Activated T-helper 2 cell treated with anti-CD3 and anti-CD28 coated beads, Interferon-gamma antibody, Interleukin-2, Interleukin-4, amounts not matched to agents 10 μg/mL and 5 μg/mL and 100 μg/mL, durations not matched to agents 14 hours and 24 hours and 36 hours (primary cell): ENCODE data around the gene DGKD. TPM values are rescaled to one million over a fixed set of nuclear protein-coding genes. Genes with fewer than 3 reads are reported as not detected.
"Not testable (repeated sequence)": the region's sequence is repeated elsewhere in the genome, so short reads cannot be mapped to it uniquely, and the experiment has no call there.

Experiments
- DNase-seq: peaks from one replicate; pipeline ENCODE4 v3.0.0; 2021; ENCODE audit warnings: low spot score
- H3K27ac Mint-ChIP-seq: one replicate; pipeline ENCODE4 v1.8.0; 2021; ENCODE audit warnings: mixed read lengths
- H3K27me3 Mint-ChIP-seq: one replicate; pipeline ENCODE4 v1.8.0; 2021; ENCODE audit warnings: low read depth, mixed read lengths
- H3K36me3 Mint-ChIP-seq: one replicate; pipeline ENCODE4 v1.8.0; 2021; ENCODE audit warnings: low read depth, mixed read lengths
- H3K4me1 Mint-ChIP-seq: one replicate; pipeline ENCODE4 v1.8.0; 2021; ENCODE audit warnings: low read depth, mixed read lengths
- H3K4me3 Mint-ChIP-seq: one replicate; pipeline ENCODE4 v1.8.0; 2021; ENCODE audit warnings: low read depth, mild to moderate bottlenecking, moderate library complexity, mixed read lengths
- H3K9me3 Mint-ChIP-seq: one replicate; pipeline ENCODE4 v1.8.0; 2021; ENCODE audit warnings: mixed read lengths
- intact Hi-C: fragments of 100-400 bp; cut with micrococcal nuclease; formaldehyde crosslinking; loops from one replicate; pipeline ENCODE4 v1.15.1; 2023
- total RNA-seq: library from RNA; stranded (reverse); gene quantifications from 2 replicates; pipeline ENCODE4 v1.2.3, GENCODE V29; 2022

The DGKD gene
- total RNA-seq, 1 donor from 2014 or later, result 58.3 TPM

- Mint-ChIP-seq H3K27me3 (no peaks in the 10 kb centered on the region), H3K36me3 (peaks cover 16% of the 10 kb centered on the region), H3K4me3 (no peak overlapping the region), H3K4me1 (peaks cover 20% of the 10 kb centered on the region), H3K9me3 (no peaks in the 10 kb centered on the region), H3K27ac (no peak overlapping the region)
- DNase-seq, result no peak
- intact Hi-C loops, result no loop called here
Observed at GRCh38 chr2:233369897-233370685, 15.8 kb downstream of the DGKD start.

DNA sequence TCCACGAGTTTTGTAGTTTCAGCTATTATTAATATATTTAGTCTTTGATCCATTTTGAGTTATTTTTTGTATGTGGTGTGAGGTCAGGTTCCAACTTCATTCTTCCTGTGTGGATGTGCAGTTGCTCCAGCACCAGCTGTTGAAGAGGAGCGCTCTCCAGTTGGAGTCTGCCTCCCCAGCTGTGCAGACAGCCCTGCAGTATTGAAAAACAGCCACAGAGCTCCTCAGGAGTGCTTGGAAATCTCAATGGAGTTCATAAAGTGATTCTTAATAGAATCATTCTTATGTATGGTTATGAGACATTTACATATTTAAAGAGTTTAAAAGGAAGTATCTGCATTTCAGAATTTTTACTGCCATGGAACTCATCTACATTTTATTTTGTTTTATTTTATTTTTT is 17.3 kb downstream of the DGKD start:
- no peak for DNase-seq
- Mint-ChIP-seq H3K4me3 (no peak overlapping the region), H3K27me3 (no peaks in the 10 kb centered on the region), H3K27ac (no peak overlapping the region), H3K4me1 (peaks cover 11% of the 10 kb centered on the region), H3K9me3 (no peaks in the 10 kb centered on the region), H3K36me3 (peaks cover 28% of the 10 kb centered on the region)
- intact Hi-C loops, result no loop called here

DNA sequence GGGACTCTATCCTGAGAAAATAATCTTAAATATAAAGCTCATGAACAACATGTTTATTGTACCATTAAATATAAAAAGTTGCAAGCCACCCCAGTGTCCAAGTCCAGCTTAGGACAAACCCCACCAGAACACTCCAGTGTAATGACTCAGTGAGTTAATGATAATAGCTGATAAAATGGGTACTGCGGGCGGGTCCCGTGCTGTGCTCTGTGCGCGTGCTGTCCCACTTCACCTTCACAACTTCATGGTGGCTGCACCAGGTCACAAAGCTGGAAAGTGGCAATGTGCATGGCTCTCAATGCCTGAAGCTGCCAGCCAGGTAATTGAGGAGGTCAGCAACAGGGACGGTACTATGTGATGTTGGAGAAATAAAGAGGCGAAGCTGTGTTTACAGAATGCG is 18.6 kb downstream of the DGKD start:
- Mint-ChIP-seq H3K4me1 (peaks cover 11% of the 10 kb centered on the region), H3K36me3 (peaks cover 34% of the 10 kb centered on the region)

DNA sequence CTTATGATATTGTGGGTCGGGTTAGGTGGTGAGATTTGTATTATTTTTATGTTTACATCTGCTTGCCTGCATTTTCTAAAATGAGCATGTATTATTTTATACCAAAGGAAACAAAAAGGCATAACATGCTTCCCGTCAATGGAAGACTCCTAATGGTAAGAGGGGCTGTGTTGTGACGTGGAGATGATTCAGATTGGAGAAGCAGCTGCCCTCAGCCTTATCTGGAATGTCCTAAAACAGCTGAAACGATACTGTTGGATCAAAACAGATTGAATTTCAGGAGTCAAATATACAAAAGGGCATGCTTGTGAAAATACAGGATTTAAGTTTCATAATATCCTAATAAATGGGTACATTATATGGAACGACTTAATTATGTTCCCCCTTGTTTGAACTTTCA is 19.0 kb downstream of the DGKD start:
- Mint-ChIP-seq H3K36me3 (peaks cover 34% of the 10 kb centered on the region), H3K27ac (no peak overlapping the region), H3K27me3 (no peaks in the 10 kb centered on the region), H3K4me1 (peaks cover 11% of the 10 kb centered on the region), H3K9me3 (no peaks in the 10 kb centered on the region), H3K4me3 (no peak overlapping the region)
- DNase-seq, result no peak
- intact Hi-C loops, result no loop called here

More for the DNA sequence above, 18.6 kb downstream of the DGKD start:
- Mint-ChIP-seq H3K4me3 (no peak overlapping the region), H3K9me3 (no peaks in the 10 kb centered on the region), H3K27ac (no peak overlapping the region), H3K27me3 (no peaks in the 10 kb centered on the region)
- no peak for DNase-seq
- intact Hi-C loops, result no loop called here

DNA sequence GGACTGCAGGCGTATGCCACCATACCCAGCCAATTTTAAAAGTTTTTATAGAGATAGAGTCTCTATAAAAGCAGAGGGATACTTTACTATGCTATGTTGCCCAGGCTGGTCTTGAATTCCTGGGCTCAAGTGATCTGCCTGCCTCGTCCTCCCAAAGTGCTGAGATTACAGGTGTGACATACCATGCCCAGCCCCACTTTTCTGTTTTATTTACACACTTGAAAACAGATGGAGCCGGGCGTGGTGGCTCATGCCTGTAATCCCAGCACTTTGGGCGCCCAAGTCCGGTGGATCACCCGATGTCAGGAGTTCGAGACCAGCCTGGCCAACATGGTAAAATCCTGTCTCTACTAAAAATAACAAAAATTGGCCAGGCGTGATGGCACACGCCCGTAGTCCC is 20.5 kb downstream of the DGKD start:
- DNase-seq, H3K9me3 Mint-ChIP-seq, intact Hi-C loops, H3K4me1 Mint-ChIP-seq, H3K4me3 Mint-ChIP-seq, H3K27me3 Mint-ChIP-seq, H3K27ac Mint-ChIP-seq: not testable (repeated sequence)
- H3K36me3 Mint-ChIP-seq, result peaks cover 27% of the 10 kb centered on the region

GRCh38 chr2:233375490-233376314 is 21.4 kb downstream of the DGKD start:
- no peaks in the 10 kb centered on the region for H3K27me3 Mint-ChIP-seq
- intact Hi-C loops, result no loop called here
- no peak overlapping the region for H3K27ac Mint-ChIP-seq
- peaks cover 8% of the 10 kb centered on the region for H3K4me1 Mint-ChIP-seq
- DNase-seq, result no peak
- H3K9me3 Mint-ChIP-seq, result no peaks in the 10 kb centered on the region
- no peak overlapping the region for H3K4me3 Mint-ChIP-seq
- H3K36me3 Mint-ChIP-seq, result peaks cover 27% of the 10 kb centered on the region

DNA sequence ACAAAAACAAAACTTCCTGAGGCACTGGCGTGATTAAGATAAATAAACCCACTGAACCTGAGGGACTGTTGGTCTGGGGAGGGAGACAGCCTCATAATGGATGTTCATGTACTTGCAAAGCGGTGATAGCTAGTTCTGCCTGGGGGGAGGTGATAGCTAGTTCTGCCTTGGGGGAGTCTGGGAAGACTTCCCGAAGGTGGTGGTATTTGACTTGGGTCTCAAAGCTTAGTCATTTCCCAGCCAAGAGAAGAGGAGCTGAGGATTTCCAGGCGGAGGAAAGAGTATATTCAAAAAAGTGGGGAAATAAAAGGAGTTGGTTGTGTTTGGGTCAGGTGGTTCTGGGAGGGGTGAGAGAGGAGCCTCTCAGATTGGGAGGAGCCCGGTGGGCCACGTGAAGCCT is 24.7 kb downstream of the DGKD start:
- Mint-ChIP-seq H3K4me1 (peaks cover 25% of the 10 kb centered on the region), H3K9me3 (no peaks in the 10 kb centered on the region), H3K36me3 (peaks cover 30% of the 10 kb centered on the region), H3K27me3 (no peaks in the 10 kb centered on the region), H3K27ac (no peak overlapping the region), H3K4me3 (no peak overlapping the region)
- DNase-seq, result no peak
- intact Hi-C loops, result no loop called here

- H3K4me1 Mint-ChIP-seq, result peaks cover 29% of the 10 kb centered on the region
- no peak overlapping the region for H3K4me3 Mint-ChIP-seq
- H3K27ac Mint-ChIP-seq, result no peak overlapping the region
- H3K9me3 Mint-ChIP-seq, result no peaks in the 10 kb centered on the region
- H3K27me3 Mint-ChIP-seq, result no peaks in the 10 kb centered on the region
- no peak for DNase-seq
- intact Hi-C loops, result no loop called here
- H3K36me3 Mint-ChIP-seq, result peaks cover 30% of the 10 kb centered on the region
Observed at GRCh38 chr2:233379441-233379840, 25.1 kb downstream of the DGKD start.

DNA sequence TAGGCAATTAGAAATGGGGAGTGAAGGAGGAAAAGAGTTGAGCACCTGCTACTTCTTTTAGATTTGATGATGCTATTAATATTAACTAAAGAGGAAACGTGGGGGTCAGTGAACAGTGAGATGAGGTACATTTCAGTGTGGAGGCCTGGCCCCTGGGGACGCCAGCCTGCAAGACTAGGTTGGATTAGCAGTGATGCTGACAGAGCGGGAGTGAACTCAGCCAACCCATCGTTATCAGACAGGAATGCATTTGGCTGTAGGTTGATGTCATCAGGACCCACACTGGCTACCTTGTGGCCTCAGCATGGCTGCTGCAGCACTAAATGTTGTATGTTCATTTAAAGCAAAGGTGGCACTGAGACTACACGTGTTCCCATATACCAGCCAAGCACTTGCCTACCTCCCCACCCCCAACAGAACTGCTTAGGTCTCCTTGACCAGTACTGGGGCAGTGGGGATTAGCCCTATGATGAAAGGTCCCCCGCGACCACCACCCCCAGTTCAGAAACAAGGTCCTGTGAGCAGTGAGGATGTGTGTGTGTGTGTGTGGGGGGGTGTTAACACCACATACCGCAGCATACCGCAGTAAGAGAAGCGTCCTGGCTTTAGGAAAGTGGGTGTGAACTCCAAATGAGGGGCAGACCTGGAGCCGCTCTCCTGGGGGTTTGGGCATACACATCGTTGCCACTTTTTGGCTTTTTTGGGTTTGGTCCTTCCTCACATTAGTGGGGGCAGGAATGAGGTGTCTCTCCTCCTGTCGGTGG is 26.0 kb downstream of the DGKD start:
- Mint-ChIP-seq H3K27me3 (no peaks in the 10 kb centered on the region), H3K9me3 (no peaks in the 10 kb centered on the region), H3K4me1 (peaks cover 38% of the 10 kb centered on the region), H3K36me3 (peaks cover 28% of the 10 kb centered on the region), H3K27ac (no peak overlapping the region), H3K4me3 (no peak overlapping the region)
- intact Hi-C loops, result loop anchor here (10.0 kb wide), 1 partner anchor 64 kb away; no protein-coding TSS in a partner anchor
- DNase-seq, result no peak

DNA sequence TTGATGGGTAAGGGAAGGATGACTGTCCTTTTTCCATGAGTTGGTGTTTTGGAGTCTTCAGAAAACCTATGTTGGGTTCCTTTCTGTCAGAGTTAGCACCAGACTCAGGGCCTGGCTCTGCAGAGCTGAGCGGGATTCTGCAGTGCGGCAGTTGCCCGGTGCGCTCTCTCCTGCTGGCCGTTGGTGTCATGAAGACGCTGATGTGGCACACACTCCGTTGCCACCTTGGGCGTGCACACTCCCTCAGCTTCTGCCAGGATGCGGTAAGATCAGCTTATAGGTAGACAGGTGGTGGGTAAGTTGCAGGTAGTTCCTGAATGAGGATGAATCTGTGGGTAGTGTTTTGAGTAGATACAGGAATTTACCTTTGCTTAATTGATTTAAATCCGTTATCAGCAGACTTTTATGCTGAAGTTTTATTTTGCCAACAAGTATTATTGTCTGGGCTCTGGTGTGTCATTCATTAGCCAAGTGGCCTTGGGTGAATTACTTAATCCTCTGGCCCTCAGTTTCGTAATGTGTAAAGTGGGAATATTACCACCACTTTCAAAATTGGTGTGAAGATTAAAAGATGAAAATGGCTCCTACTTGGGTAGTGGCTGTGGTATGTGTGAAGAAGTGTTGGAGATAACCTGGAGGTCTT is 26.8 kb downstream of the DGKD start:
- peaks cover 44% of the 10 kb centered on the region for H3K4me1 Mint-ChIP-seq
- H3K27ac Mint-ChIP-seq, result no peak overlapping the region
- no peak overlapping the region for H3K4me3 Mint-ChIP-seq
- H3K27me3 Mint-ChIP-seq, result no peaks in the 10 kb centered on the region
- DNase-seq, result no peak
- intact Hi-C loops, result loop anchor here (10.0 kb wide), 1 partner anchor 64 kb away; no protein-coding TSS in a partner anchor
- peaks cover 23% of the 10 kb centered on the region for H3K36me3 Mint-ChIP-seq
- no peaks in the 10 kb centered on the region for H3K9me3 Mint-ChIP-seq

DNA sequence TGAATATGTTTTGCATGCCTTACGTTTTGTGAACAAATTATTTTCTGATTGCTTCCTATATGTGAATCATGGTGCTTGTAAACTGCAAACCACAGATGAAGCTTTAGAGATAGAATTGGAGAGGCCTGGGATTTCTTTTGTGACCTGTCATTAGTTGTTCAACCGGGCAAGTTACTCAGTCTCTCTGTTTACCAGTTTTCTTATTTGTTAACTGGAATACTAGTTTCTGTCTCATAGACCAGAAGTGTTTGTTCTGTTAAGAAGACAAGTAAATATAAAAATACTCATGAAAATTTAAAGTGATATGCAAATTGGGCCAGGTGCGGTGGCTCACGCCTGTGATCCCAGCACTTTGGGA is 27.3 kb downstream of the DGKD start:
- intact Hi-C loops, result loop anchor here (10.0 kb wide), 1 partner anchor 63 kb away; no protein-coding TSS in a partner anchor
- Mint-ChIP-seq H3K27ac (no peak overlapping the region), H3K4me1 (peaks cover 49% of the 10 kb centered on the region), H3K36me3 (peaks cover 21% of the 10 kb centered on the region), H3K9me3 (no peaks in the 10 kb centered on the region), H3K4me3 (no peak overlapping the region), H3K27me3 (no peaks in the 10 kb centered on the region)
- no peak for DNase-seq

DNA sequence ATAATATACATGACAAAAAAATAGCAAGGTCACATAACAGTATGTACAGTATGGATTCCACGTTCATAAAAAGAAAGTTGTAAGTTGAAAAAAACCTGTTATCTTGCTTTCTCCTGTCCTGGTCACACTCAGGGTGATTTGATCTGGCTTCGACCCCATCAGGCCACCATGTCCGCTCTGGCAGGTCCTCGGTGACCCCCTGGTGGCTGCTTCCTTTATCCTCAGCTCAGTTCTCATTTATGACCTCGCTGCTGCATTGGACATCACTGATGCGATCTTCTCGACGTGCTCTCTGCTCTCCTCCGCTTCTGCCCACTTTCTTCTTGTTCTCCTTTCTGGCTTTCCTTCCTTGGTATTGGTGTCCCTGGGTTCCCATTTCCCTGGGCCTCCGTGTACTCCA is 29.7 kb downstream of the DGKD start:
- peaks cover 21% of the 10 kb centered on the region for H3K36me3 Mint-ChIP-seq
- H3K9me3 Mint-ChIP-seq, result no peaks in the 10 kb centered on the region
- no peak overlapping the region for H3K4me3 Mint-ChIP-seq
- H3K27me3 Mint-ChIP-seq, result no peaks in the 10 kb centered on the region
- H3K4me1 Mint-ChIP-seq, result peaks cover 62% of the 10 kb centered on the region
- no peak for DNase-seq
- H3K27ac Mint-ChIP-seq, result peak overlapping the region; percentile 95
- intact Hi-C loops, result loop anchor here (10.0 kb wide), 1 partner anchor 61 kb away; no protein-coding TSS in a partner anchor
